Activated effector memory CD4-positive, alpha-beta T cell treated with Interleukin-2 at 50 U/mL for 16 hours (primary cell): ENCODE data around the gene ADH5.
"Not testable (repeated sequence)": the region's sequence is repeated elsewhere in the genome, so short reads cannot be mapped to it uniquely, and the experiment has no call there.

Experiments
- DNase-seq: peaks from one replicate; pipeline ENCODE4 v3.0.0-alpha.2; 2020

The ADH5 gene

GRCh38 chr4:99028187-99028586 lies 60.4 kb downstream of the ADH5 start:
- no peak for DNase-seq

GRCh38 chr4:99027304-99027703 lies 61.3 kb downstream of the ADH5 start:
- no peak for DNase-seq

GRCh38 chr4:99025506-99025905 lies 63.1 kb downstream of the ADH5 start:
- DNase-seq: no peak

GRCh38 chr4:99024481-99025275 lies 63.9 kb downstream of the ADH5 start:
- no peak for DNase-seq

- not testable (repeated sequence) for DNase-seq
Observed at GRCh38 chr4:99023800-99024251, 64.8 kb downstream of the ADH5 start.

GRCh38 chr4:99022566-99022965 lies 66.0 kb downstream of the ADH5 start:
- DNase-seq: no peak

GRCh38 chr4:99021386-99021785 lies 67.2 kb downstream of the ADH5 start:
- DNase-seq: no peak
